ENCODE data around the gene PIP4K2A.

The PIP4K2A gene

DNA sequence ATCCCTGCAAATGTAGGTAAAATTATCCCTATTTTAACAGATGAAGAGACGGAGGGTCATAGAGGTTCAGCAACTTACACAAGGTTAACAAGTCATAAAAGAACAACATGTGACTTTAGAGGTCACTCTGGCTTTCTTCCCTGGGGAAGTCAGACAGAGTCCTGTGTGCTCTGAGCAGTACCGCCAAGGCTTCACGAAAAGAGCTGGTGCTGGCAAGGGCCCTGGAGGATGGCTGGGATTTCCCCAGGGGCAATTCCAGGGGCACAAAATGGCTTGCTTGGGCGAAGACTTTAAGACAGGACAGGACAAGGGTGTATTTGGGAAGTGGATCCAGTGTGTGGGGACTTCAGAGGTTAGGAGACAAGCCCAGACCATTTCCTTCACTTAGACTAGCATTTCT is 144.1 kb downstream of the PIP4K2A start:
- no peak for TF ChIP-seq ELF4 (IDR thresholded peaks at IDR 0.05)
- no peak for TF ChIP-seq TARDBP (IDR thresholded peaks at IDR 0.05)
- TF ChIP-seq LEF1 (IDR thresholded peaks at IDR 0.05; ENCODE audit: borderline replicate concordance), result no peak
- no peak for TF ChIP-seq FOXK2 (IDR thresholded peaks at IDR 0.05)
- no peak for TF ChIP-seq SUZ12 (IDR thresholded peaks at IDR 0.05)
- no peak for TF ChIP-seq BHLHE40 (IDR thresholded peaks at IDR 0.05; ENCODE audit: borderline replicate concordance)
- no peak for TF ChIP-seq HDGF (IDR thresholded peaks at IDR 0.05; ENCODE audit: borderline replicate concordance)
- TF ChIP-seq CTBP1 (IDR thresholded peaks at IDR 0.05; ENCODE audit: borderline replicate concordance), result no peak
- no peak for TF ChIP-seq SP1 (IDR thresholded peaks at IDR 0.05)
- TF ChIP-seq, protein P1, sequence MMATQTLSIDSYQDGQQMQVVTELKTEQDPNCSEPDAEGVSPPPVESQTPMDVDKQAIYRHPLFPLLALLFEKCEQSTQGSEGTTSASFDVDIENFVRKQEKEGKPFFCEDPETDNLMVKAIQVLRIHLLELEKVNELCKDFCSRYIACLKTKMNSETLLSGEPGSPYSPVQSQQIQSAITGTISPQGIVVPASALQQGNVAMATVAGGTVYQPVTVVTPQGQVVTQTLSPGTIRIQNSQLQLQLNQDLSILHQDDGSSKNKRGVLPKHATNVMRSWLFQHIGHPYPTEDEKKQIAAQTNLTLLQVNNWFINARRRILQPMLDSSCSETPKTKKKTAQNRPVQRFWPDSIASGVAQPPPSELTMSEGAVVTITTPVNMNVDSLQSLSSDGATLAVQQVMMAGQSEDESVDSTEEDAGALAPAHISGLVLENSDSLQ (IDR thresholded peaks at IDR 0.05), result no peak
- TF ChIP-seq FOXA1 (IDR thresholded peaks at IDR 0.05), result no peak
- ChIA-PET POLR2A (no interaction called here), CTCF (interaction anchor here (0.6 kb wide), 1 partner anchor 20 kb away, joined by 3 read pairs; no protein-coding TSS in a partner anchor)
- DNase-seq (ENCODE audit: extremely low spot score), result no peak

DNA sequence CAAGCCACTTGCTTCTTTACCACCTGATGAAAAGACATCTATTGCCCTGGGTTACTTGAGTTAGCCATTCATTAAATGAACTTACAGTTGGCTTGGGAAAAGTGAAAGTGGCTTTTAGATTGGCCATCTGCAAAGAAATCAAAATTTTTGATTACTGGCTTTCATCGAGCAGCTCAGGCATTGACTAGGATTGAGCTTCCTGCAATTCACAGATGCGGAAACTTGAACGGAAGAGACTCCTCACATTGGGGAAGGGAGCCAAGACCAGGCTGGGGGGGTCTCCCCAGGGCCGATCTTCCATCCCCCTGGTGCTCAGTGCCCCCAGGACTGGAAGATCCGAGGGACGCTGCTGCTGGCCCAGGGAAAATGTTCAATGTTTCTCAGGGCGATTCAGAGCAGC is 145.4 kb downstream of the PIP4K2A start:
- TF ChIP-seq NFRKB (IDR thresholded peaks at IDR 0.05) (no peak), HDGF (IDR thresholded peaks at IDR 0.05; ENCODE audit: borderline replicate concordance) (no peak), SP1 (IDR thresholded peaks at IDR 0.05) (no peak), BHLHE40 (IDR thresholded peaks at IDR 0.05; ENCODE audit: borderline replicate concordance) (no peak), ELF4 (IDR thresholded peaks at IDR 0.05) (no peak)

DNA sequence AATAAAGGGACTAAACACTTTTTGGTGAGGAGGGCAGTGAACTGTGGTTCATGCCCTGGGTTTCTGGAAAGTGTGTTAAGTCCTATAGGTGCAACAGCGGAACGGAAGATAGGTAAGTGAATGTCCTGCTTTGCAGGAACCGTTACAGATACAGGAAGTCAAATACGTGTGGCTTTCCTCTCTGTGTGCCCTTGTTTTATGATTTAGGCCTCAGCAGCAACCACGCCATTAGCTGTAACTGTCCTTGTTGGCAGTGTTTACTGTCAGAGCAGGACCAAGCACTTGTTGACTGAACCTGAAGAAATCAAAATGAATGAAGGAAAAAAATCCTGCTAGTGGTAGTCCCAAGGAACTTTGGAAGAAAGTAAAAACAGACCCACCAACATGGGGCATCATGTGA is 150.3 kb downstream of the PIP4K2A start:
- CTCF ChIA-PET, result interaction anchor here (0.6 to 0.9 kb wide), 2 partner anchors 50 to 75 kb away, joined by 3 to 4 read pairs; no protein-coding TSS in a partner anchor
- TF ChIP-seq L3MBTL2 (conservative IDR thresholded peaks at IDR 0.05) (no peak), ARNT (IDR thresholded peaks at IDR 0.05) (no peak), BHLHE40 (IDR thresholded peaks at IDR 0.05; ENCODE audit: borderline replicate concordance) (no peak), FOXA1 (IDR thresholded peaks at IDR 0.05) (no peak), NFRKB (IDR thresholded peaks at IDR 0.05) (no peak), FOXK2 (IDR thresholded peaks at IDR 0.05) (no peak), ZNF384 (IDR thresholded peaks at IDR 0.05) (no peak), LEF1 (IDR thresholded peaks at IDR 0.05; ENCODE audit: borderline replicate concordance) (no peak), FOXM1 (IDR thresholded peaks at IDR 0.05; ENCODE audit: borderline replicate concordance) (no peak), ELF4 (IDR thresholded peaks at IDR 0.05) (no peak), HDGF (IDR thresholded peaks at IDR 0.05; ENCODE audit: borderline replicate concordance) (no peak)
- TF ChIP-seq, protein P1 (IDR thresholded peaks at IDR 0.05), result no peak
- POLR2A ChIA-PET, result no interaction called here
- DNase-seq (ENCODE audit: extremely low spot score), result no peak

More for the DNA sequence above, 145.4 kb downstream of the PIP4K2A start:
- ChIA-PET POLR2A (no interaction called here), CTCF (no interaction called here)
- DNase-seq (ENCODE audit: extremely low spot score), result no peak

DNA sequence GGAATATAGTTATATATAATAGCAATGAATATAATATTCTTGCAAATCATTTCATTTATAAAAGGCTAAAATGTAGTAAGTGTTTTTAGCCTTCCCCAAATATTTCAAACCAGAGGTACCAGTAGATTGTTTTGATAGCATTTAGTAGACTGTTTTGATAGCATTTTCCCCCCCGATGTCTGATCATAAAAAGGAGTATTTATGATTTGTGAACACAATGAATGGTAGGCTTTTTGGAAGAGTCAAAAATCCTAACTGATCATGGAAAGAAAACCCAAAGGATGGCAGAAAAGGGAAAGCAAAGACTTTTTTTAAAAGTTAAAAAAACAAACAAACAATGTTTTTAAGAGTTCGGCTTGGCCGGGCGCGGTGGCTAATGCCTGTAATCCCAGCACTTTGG is 152.5 kb downstream of the PIP4K2A start:
- TF ChIP-seq L3MBTL2 (conservative IDR thresholded peaks at IDR 0.05) (no peak), SUZ12 (IDR thresholded peaks at IDR 0.05) (no peak), BHLHE40 (IDR thresholded peaks at IDR 0.05; ENCODE audit: borderline replicate concordance) (no peak), SP1 (IDR thresholded peaks at IDR 0.05) (no peak), ARNT (IDR thresholded peaks at IDR 0.05) (no peak), ZNF384 (IDR thresholded peaks at IDR 0.05) (no peak), FOXK2 (IDR thresholded peaks at IDR 0.05) (no peak), NFRKB (IDR thresholded peaks at IDR 0.05) (no peak), CTBP1 (IDR thresholded peaks at IDR 0.05; ENCODE audit: borderline replicate concordance) (peak; percentile 51; the same call in 1 of the 2 replicates), TARDBP (IDR thresholded peaks at IDR 0.05) (no peak)
- TF ChIP-seq, protein P1 (IDR thresholded peaks at IDR 0.05), result peak; percentile 53
- ChIA-PET POLR2A (interaction anchor here (1.0 to 1.2 kb wide), 2 partner anchors 9 to 125 kb away, joined by 3 read pairs; no protein-coding TSS in a partner anchor), CTCF (no interaction called here)
- no peak for DNase-seq (ENCODE audit: extremely low spot score)

DNA sequence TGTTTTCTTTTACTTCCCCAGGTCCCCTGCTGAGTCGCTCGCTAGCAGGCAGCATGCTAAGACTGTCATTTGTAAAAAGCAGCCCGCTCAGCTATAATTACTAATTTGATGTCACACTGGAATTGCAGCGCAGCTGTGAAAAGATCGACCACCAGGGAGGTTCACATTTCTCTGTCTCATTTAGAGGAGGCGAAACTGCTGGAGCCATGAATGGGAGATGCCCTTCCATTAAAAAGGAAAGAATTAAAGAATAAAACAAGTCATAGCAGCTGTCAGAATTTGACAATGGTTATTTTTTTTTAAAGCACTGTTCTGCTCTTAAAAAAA is 153.5 kb downstream of the PIP4K2A start:
- ChIA-PET CTCF (interaction anchor here (0.6 to 0.7 kb wide), 2 partner anchors 23 to 48 kb away, joined by 3 to 6 read pairs; no protein-coding TSS in a partner anchor), POLR2A (interaction anchor here (1.2 kb wide), 1 partner anchor 8 kb away, joined by 3 read pairs; no protein-coding TSS in a partner anchor)
- peak; percentile 38 for DNase-seq (ENCODE audit: extremely low spot score)
- TF ChIP-seq L3MBTL2 (conservative IDR thresholded peaks at IDR 0.05), result 0 out of 2 replicates have a peak, but pooled peaks have one; percentile 30
- TF ChIP-seq SUZ12 (IDR thresholded peaks at IDR 0.05), result no peak

DNA sequence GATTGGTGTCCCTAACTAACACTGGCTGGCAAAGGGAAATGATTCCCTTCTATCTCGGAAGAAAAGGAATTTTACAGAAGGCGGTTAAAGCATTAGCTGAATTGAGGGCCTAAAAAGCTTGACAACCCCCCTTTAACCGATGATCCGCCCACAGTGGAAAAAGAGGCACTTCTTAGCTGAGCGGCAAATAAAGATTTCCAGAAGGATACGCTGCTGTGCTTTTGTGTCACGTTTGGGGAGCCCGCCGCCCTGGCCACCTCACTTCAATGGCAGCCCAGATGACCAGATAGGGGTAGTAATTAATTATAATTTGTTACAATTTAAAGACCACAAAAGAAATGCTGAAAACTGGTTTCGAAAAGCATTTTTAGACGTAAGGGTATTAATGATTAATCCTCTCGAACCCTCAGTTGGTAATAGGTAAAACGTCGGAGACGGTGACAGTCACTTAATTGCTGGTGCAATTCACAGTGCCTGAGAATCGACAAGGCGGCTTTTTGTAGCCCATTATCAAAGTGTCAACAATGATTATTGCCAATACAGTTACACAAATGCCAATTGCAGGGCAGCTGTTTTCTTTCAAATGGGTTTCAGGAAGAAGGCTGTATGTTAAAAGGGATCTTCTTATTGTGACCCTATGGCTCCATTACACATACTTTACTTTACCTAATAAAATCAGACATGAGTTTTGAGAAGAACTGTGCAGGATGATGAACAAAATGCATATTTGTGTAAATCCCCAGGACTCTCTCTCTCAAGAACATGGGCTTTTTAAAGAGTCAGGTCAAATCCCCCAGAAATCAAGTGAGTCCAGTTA is 154.1 kb downstream of the PIP4K2A start:
- ChIA-PET POLR2A (interaction anchor here (1.2 to 1.7 kb wide), 2 partner anchors 7 to 124 kb away, joined by 3 to 5 read pairs; no protein-coding TSS in a partner anchor), CTCF (interaction anchor here (0.7 to 1.1 kb wide), 3 partner anchors 9 to 26 kb away, joined by 3 read pairs; no protein-coding TSS in a partner anchor)
- no peak for DNase-seq (ENCODE audit: extremely low spot score)
- TF ChIP-seq FOXA1 (IDR thresholded peaks at IDR 0.05), result no peak
- no peak for TF ChIP-seq TARDBP (IDR thresholded peaks at IDR 0.05)
- TF ChIP-seq, protein P1 (IDR thresholded peaks at IDR 0.05), result no peak
- TF ChIP-seq BHLHE40 (IDR thresholded peaks at IDR 0.05; ENCODE audit: borderline replicate concordance), result no peak
- TF ChIP-seq NFRKB (IDR thresholded peaks at IDR 0.05), result no peak
- no peak for TF ChIP-seq ARNT (IDR thresholded peaks at IDR 0.05)
- TF ChIP-seq ELF4 (IDR thresholded peaks at IDR 0.05), result no peak
- TF ChIP-seq FOXM1 (IDR thresholded peaks at IDR 0.05; ENCODE audit: borderline replicate concordance), result no peak
- TF ChIP-seq SUZ12 (IDR thresholded peaks at IDR 0.05), result no peak
- no peak for TF ChIP-seq LEF1 (IDR thresholded peaks at IDR 0.05; ENCODE audit: borderline replicate concordance)
- TF ChIP-seq SP1 (IDR thresholded peaks at IDR 0.05), result no peak
- TF ChIP-seq FOXK2 (IDR thresholded peaks at IDR 0.05), result no peak
- TF ChIP-seq CTBP1 (IDR thresholded peaks at IDR 0.05; ENCODE audit: borderline replicate concordance), result no peak
- no peak for TF ChIP-seq L3MBTL2 (conservative IDR thresholded peaks at IDR 0.05)
- no peak for TF ChIP-seq HDGF (IDR thresholded peaks at IDR 0.05; ENCODE audit: borderline replicate concordance)
- no peak for TF ChIP-seq ZNF384 (IDR thresholded peaks at IDR 0.05)

Measured in HEK293T (cell line).